Mononuclear cell (primary cell): ENCODE data around the gene CTU1. TPM values are rescaled to one million over a fixed set of nuclear protein-coding genes. Genes with fewer than 3 reads are reported as not detected.

Source experiments
- H3K27me3 ChIP-seq: 2 replicates; pipeline ENCODE4 v1.6.0; 2011; ENCODE audit warnings: low read length, control low read depth; ENCODE audit not compliant: insufficient read depth
- H3K4me1 ChIP-seq: 2 replicates; pipeline ENCODE4 v1.5.1; 2011; ENCODE audit warnings: mild to moderate bottlenecking, low read length, control low read depth; ENCODE audit not compliant: insufficient read depth
- H3K4me3 ChIP-seq: 2 replicates; pipeline ENCODE4 v1.5.1; 2011; ENCODE audit warnings: mild to moderate bottlenecking, low read length, moderate library complexity
- H3K9me3 ChIP-seq: 2 replicates; pipeline ENCODE4 v1.5.1; 2011; ENCODE audit warnings: low read depth, mild to moderate bottlenecking, control low read depth, low read length
- total RNA-seq: library from RNA; depleted of rRNA; stranded (reverse); fragments of >200 nt; gene quantifications from one replicate; pipeline ENCODE4 v1.2.3, GENCODE V29; 2012

The CTU1 gene
- total RNA-seq, 1 donor, result 1.9 TPM

DNA sequence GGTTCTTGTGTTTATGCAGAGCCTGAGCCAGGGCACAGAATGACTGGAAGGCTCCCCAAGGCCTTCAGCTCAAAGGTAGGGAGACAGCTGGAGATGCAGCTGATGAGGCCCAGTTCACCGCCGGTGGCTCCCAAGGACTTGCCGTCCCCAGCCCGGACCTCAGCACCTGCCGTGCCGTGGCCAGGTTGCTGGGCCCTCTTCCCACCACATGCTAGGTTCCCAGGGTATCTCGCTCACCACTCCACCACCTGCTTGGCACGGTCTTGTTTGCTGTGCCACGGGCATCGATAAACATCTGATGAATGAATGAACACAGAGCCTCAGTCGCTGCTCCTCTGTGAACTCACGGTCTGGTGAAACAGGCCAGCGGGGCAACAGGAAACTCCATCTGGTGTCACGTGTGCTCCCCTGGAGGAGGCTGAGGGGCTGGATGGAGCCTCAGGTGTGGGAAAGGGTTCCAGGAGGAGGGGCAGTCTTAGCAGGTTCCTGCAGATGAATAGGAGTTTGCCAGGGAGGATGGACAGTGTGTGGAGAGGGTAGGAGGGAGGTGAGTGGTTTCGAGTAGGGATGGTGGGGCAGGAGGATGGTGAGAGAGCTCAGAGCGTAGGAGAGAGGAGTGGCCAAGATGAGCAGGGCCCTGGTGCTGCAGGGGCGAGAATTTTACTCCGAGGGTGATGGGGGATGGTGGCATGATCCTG, 21.9 kb downstream of the CTU1 start:
- Histone ChIP-seq H3K4me1 (no peaks in the 10 kb centered on the region), H3K9me3 (no peaks in the 10 kb centered on the region), H3K27me3 (no peaks in the 10 kb centered on the region), H3K4me3 (no peak overlapping the region)

DNA sequence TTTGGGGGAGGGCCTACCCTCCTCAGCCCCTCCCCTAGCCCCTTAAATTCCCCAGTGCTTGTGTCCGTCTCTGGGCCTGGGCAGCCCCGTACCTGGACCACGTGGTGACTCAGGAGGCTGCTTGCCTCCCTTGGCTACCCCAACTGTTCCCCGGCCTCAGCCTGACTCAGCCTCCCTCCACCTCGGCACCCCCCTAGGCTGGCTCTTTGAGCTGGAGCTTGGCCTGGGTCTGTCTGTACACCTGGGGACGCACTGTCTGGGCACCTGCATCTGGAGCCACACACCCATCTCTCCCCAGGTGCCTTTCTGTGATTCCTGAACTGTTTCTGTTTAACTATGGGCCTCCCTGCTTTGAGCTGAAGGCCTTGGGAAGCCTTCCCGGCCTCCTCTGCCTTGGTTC, 23.7 kb downstream of the CTU1 start:
- no peaks in the 10 kb centered on the region for H3K4me1 ChIP-seq
- H3K27me3 ChIP-seq, result no peaks in the 10 kb centered on the region
- H3K4me3 ChIP-seq, result no peak overlapping the region
- no peaks in the 10 kb centered on the region for H3K9me3 ChIP-seq

DNA sequence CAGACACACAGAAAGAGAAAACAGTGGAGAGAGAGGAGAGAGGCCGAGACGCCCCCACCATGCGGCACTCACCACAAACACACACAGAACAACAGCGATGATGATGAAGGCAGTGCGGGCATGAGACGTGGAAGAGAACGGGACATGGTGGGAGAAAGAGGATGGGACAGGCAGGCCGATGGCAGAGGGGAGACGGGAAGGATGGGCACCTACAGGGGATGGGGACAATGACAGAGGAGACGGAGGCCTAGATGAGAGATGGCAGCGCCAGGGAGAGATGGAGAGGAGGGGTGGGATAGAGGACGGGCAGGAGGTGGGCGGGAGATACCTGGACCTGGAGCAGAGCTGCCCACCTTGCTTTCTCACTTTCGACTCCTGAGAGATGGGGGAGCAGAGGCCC, 24.4 kb downstream of the CTU1 start:
- H3K4me3 ChIP-seq, result no peak overlapping the region
- H3K9me3 ChIP-seq, result no peaks in the 10 kb centered on the region
- no peaks in the 10 kb centered on the region for H3K4me1 ChIP-seq
- no peaks in the 10 kb centered on the region for H3K27me3 ChIP-seq

DNA sequence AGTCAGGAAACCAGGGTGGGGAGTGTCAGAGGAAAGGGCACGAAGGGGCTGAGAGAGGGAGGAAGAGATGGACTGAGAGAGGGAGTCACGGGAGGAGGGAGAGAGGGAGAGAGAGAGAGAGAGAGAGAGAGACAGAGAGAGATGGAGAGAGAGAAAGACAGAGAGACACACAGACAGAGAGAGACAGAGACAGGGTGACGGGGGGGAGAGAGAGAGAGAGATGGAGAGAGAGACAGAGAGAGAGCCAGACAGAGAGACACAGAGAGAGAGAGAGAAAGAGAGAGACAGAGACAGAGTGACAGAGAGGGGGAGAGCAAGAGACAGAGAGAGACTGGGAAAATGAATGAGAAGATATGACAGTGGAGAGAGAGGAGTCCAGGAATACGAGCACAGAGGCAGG, 25.0 kb downstream of the CTU1 start:
- Histone ChIP-seq H3K4me3 (no peak overlapping the region), H3K4me1 (no peaks in the 10 kb centered on the region), H3K9me3 (no peaks in the 10 kb centered on the region), H3K27me3 (no peaks in the 10 kb centered on the region)

DNA sequence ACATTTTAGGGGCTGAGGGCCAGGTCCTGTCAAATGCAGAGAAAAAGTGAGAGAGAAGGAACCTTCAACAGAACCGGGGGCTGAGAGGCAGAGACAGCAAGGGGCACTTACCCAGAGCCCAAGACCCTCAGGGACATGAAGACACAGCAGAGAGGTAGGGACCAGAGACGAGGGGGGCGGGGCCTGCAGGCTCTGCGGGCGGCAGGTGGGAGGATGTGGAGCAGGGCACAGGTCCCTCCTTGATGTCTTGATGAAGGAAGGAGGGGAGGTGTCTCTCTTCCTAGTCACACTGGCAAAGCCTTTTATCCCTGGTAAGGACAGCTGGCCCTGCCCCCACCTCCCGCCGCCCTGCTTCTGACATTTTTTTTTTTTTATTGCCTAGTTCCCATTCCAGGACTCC, 25.6 kb downstream of the CTU1 start, which contains the start of gene KLK14:
TSS of gene KLK14 (minus strand) at position 277 of the 400 bp plus-strand sequence. CDS start at position 4, 273 bp downstream.
- Histone ChIP-seq H3K4me3 (no peak within 1 kb of the TSS), H3K9me3 (no peaks in the 10 kb centered on the region), H3K4me1 (no peaks in the 10 kb centered on the region), H3K27me3 (no peaks in the 10 kb centered on the region)

DNA sequence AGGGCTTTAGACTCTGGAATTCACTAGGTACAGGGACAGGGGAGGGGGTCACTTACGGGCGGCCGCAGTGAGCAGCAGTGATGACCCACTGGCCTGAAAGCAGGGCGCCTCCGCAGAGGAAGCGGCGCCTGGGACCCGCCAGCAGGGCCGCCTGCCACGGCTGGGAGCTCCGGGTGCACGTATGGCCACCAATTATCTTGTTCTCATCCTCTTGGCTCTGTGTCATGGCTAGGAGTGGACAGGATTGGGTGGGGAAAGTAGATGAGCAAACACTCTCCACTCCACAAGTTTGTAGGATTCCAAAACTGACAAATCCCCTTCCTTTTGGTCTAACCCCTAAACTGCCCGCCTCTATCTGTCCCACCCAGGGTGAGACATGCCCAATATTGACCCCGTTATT, 26.7 kb downstream of the CTU1 start:
- Histone ChIP-seq H3K4me1 (no peaks in the 10 kb centered on the region), H3K27me3 (no peaks in the 10 kb centered on the region), H3K9me3 (no peaks in the 10 kb centered on the region), H3K4me3 (no peak overlapping the region)

DNA sequence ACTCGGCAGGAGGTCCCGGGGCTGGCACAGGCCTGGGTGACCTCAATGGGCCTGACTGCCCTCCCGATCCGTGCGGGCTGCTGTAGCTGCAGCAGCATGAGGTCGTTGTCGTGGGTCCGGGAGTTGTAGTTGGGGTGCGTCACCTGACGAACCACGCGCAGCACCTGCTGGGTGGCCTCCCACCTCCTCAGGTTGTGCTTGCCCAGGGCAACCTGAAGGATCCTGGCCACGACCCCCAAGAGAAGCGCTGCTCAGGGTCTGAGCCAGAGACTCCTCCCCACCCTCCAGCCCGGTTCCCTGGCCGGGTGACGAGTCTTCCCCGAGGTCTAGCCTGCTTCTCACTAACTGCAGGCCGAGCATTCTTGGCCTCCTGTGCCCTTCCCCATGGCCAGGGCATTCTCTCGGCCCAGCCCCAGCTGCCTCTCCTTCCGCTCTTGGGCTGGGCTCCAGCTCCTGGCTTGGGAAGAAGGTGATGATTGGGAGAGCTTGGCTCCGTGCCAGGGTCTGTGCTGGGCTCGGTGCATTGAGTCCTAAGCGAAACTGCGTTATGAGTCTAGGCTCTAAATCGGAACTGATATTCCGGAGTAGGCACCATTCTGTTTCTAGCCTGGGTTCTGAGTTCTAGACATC, 28.6 kb downstream of the CTU1 start:
- no peaks in the 10 kb centered on the region for H3K9me3 ChIP-seq

DNA sequence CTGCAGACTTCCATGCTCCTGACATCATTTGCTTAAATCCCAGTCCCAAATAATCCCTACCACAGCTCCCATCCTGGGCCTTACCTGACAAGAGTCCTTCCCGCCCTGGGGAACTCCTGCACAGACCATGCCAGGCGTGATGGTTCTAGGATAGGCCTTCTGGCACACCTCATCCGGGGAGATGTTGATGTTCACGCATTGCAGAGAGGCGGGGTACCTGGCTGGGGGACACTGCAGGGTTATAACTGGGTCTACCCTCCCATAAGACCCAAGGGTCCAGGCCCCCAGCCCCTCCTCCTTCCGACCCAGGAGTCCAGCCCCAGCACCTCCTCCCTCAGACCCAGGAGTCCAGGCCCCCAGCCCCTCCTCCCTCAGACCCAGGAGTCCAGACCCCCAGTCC, 29.5 kb downstream of the CTU1 start:
- Histone ChIP-seq H3K9me3 (peaks cover 5% of the 10 kb centered on the region), H3K4me1 (no peaks in the 10 kb centered on the region), H3K27me3 (peaks cover 3% of the 10 kb centered on the region), H3K4me3 (no peak overlapping the region)

More for the DNA sequence above, 28.6 kb downstream of the CTU1 start:
- Histone ChIP-seq H3K4me3 (no peak overlapping the region), H3K27me3 (no peaks in the 10 kb centered on the region), H3K4me1 (no peaks in the 10 kb centered on the region)

DNA sequence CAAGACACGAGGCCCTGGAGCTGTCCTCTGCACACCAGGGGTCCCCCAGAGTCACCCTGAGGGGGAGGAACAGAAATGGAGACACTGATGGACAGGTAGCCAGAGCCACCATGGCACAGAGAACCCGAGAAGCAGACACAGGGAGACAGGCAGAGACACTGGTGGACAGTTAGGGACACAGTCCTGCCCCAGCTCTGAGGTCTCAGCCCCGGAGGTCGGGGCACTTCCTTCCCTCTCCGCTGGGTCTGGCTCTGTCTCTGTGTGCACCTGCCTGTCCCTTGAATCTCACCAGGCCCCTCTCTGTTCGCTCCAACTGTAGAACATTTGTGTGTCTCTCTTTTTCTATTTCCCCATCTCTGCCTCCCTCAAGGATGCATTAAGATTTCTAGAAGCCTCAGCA, 30.1 kb downstream of the CTU1 start:
- Histone ChIP-seq H3K9me3 (peaks cover 12% of the 10 kb centered on the region), H3K4me1 (no peaks in the 10 kb centered on the region)

DNA sequence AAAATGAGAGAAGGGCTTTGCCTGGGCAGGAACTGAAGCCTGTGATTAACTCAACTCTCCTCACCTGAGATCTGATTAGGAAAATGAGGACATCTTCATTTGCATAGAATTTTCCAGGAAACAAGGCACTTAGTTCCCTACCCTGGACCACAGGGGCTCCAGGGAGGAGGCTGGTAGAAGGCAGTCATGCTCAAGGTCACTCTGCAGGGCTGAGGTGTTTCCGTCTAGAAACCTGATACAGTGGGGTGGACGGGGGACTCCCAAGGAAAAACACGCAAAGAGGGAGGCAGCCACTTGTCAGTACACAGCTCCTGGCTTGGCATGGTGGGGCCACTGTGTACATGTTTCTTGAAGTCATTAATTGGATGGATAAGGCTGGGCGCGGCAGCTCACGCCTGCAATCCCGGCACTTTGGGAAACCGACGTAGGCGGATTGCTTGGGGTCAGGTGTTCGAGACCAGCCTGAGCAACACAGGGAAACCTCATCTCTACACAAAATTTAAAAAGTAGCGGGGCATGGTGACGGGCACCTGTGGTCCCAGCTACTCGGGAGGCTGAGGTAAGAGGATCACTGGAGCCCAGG, 31.5 kb downstream of the CTU1 start:
- no peak overlapping the region for H3K4me3 ChIP-seq
- peaks cover 3% of the 10 kb centered on the region for H3K27me3 ChIP-seq
- no peaks in the 10 kb centered on the region for H3K4me1 ChIP-seq
- H3K9me3 ChIP-seq, result peaks cover 15% of the 10 kb centered on the region

More for the DNA sequence above, 30.1 kb downstream of the CTU1 start:
- Histone ChIP-seq H3K4me3 (no peak overlapping the region), H3K27me3 (peaks cover 3% of the 10 kb centered on the region)

DNA sequence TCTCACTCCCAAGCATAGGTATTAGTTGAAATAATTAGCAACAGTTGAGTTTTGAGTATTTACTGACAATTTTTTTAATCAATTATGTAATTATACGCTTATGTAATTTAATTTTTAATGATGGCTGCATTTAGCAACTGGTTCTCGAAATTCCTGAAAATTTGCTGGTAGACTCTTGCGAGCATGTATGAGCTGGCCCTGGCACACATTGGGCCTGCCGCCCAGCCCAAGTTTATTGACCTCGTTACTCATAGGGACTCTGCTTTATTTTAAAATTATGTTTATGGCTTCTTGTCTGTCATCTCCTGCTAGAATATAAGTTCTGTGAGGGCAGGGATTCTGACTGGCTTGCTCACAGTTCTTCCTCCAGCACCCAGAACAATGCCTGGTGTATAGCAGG, 32.2 kb downstream of the CTU1 start:
- H3K9me3 ChIP-seq, result peaks cover 15% of the 10 kb centered on the region
- H3K4me3 ChIP-seq, result no peak overlapping the region
- no peaks in the 10 kb centered on the region for H3K4me1 ChIP-seq
- H3K27me3 ChIP-seq, result peaks cover 3% of the 10 kb centered on the region

DNA sequence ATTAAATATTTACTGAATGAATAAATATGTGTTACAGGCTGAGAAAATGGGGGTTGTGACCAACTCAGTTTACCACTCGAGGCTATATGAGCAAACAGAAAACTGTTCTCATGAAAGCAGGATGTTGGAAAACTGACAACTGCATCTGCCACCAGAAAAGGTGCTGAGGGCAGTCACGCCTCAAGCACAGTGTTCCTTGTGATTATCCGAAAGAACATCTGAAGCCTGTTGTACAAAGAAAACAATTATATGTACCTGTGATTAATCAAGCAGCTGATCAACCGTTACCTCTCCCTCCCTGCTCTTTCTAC, 37.2 kb downstream of the CTU1 start:
- no peak overlapping the region for H3K4me3 ChIP-seq
- H3K27me3 ChIP-seq, result peaks cover 3% of the 10 kb centered on the region
- H3K9me3 ChIP-seq, result peaks cover 15% of the 10 kb centered on the region
- H3K4me1 ChIP-seq, result no peaks in the 10 kb centered on the region

DNA sequence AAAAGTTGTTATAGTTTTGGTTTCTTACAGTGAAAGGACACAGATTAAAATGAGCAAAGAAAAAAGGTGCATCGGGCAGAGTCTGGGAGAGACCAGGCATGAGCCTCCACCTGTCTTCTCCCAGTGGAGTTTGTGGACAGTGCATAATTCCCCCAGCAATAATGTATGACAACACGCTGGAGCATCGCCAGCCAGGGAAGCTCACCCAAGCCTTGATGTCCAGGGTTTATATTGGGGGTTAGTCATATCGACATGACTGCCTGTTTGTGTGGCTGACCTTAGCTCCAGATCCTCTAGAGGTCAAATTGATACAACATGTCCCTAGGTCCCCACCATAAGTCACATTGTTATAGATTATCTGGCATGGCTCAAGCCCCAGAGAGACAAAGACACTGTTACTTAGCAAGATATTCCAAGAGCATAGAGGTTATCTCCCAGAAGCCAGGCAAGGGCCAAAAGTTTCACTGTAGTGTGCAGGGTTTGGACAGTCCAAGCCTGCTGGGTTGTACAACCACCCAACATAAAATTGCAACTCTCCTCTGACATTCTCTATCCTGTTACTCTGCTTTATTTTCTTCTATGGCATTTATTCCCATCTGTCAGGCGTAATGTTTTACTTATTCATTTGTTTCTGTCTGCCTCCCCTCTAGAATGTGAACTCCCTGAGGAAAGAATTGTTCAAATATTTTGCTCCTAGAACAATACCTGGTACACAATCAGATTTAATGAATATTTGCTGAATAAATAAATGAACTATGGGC, 37.7 kb downstream of the CTU1 start:
- peaks cover 15% of the 10 kb centered on the region for H3K9me3 ChIP-seq
- no peak overlapping the region for H3K4me3 ChIP-seq
- peaks cover 7% of the 10 kb centered on the region for H3K27me3 ChIP-seq
- H3K4me1 ChIP-seq, result no peaks in the 10 kb centered on the region

DNA sequence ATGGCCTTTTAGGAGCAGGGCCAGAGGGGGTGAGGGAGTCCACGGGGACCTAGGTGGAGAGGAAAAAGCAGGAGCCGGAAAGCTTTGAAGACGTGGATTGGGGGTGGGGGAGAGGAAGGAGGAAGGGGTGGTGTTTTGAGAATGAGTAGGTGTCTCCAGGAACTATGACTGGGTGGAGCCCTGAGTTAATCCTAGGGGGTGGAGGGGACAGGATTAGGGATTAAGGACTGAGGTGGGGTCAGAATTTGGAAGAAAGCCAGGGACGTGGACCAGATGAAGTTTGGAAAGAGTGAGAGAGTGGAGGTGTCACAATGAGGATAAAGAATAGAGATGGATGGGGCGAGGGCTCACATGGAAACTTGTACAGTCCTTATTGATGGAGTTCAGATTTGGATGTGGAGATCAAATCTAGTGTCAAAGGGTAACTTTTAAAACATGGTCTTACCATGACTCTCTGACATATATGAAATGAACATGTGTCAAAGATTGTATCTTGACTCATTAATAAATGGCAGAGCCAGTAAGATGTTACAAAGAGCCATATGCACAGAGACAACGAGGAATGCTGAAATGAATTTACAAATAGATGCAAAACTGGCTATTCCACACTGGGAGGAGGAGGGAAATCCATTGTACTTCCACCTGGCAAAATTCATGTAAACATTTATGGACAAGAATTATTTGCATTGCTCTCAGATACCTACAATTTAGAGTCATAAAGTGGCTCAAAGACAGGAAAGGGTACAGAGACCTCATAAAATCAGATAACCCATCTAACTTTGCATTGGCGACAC, 41.6 kb downstream of the CTU1 start:
- Histone ChIP-seq H3K27me3 (peaks cover 17% of the 10 kb centered on the region), H3K4me1 (no peaks in the 10 kb centered on the region), H3K9me3 (no peaks in the 10 kb centered on the region), H3K4me3 (no peak overlapping the region)
